Esophagus muscularis mucosa (tissue), 4 donors: Measurements from ENCODE around the gene SYNGR4. TPM values are rescaled to one million over a fixed set of nuclear protein-coding genes. Genes with fewer than 3 reads are reported as not detected.

Experiments
- DNase-seq: peaks from one replicate; pipeline ENCODE4 v3.0.0-alpha.2; 2017; ENCODE audit errors: extremely low spot score
- H3K27ac ChIP-seq, 4 donors: fragments of 200-600 bp; sonication (generic); replicated peaks in 1 of 4; 1 replicate in 3 of 4; 2 replicates in 1 of 4; pipeline ENCODE4 v1.5.1; 2016 to 2019; ENCODE audit warnings: mild to moderate bottlenecking in 1 of 4
- H3K27me3 ChIP-seq, 4 donors: fragments of 200-600 bp; sonication (generic); one replicate each; pipeline versions ENCODE4 v1.5.1 to v1.6.0; 2016 to 2019
- H3K36me3 ChIP-seq, 4 donors: fragments of 200-600 bp; sonication (generic); one replicate each; pipeline ENCODE4 v1.5.1; 2016 to 2019
- H3K4me1 ChIP-seq, 4 donors: fragments of 200-600 bp; sonication (generic); one replicate each; pipeline ENCODE4 v1.5.1; 2016 to 2019
- H3K4me3 ChIP-seq, 4 donors: fragments of 200-600 bp; sonication (generic); 1 replicate in 2 of 4; 2 replicates in 2 of 4; pipeline ENCODE4 v1.5.1; 2016 to 2019; ENCODE audit warnings: mild to moderate bottlenecking in 4 of 4, moderate library complexity in 1 of 4
- H3K9me3 ChIP-seq, 4 donors: fragments of 200-600 bp; sonication (generic); 1 replicate in 3 of 4; 2 replicates in 1 of 4; pipeline ENCODE4 v1.5.1; 2016 to 2019
- EP300 ChIP-seq: sonication (generic); formaldehyde crosslinking; IDR thresholded peaks from one replicate; pipeline ENCODE4 v1.6.1; 2017; ENCODE audit warnings: antibody characterized with exemption
- POLR2A ChIP-seq: fragments of 450-650 bp; IDR thresholded peaks from one replicate; pipeline ENCODE4 v1.6.1; 2017; ENCODE audit warnings: antibody characterized with exemption, moderate library complexity, mild to moderate bottlenecking, low read depth
- POLR2AphosphoS5 ChIP-seq, 2 donors: sonication (generic); formaldehyde crosslinking; IDR thresholded peaks; one replicate each; pipeline ENCODE4 v1.6.1; 2017; ENCODE audit warnings: antibody characterized with exemption in 2 of 2
- WGBS: methylation state at CpG from one replicate; pipeline ENCODE4 v1.1.5; 2018; 5-methylcytosine and 5-hydroxymethylcytosine counted together
- intact Hi-C: fragments of 100-400 bp; cut with DNase I; formaldehyde crosslinking; loops from one replicate; pipeline ENCODE4 v1.15.1; 2023
- total RNA-seq, 4 donors: library from RNA; depleted of rRNA; stranded (reverse); fragments of >200 nt; gene quantifications; one replicate each; pipeline versions ENCODE4 v1.1.0 to v1.2.1, GENCODE V29; 2016
- TF ChIP-seq, protein P1 (sequence below), 3 experiments: fragments of 200-600 bp in 2 of 3; fragments of 450-650 bp in 1 of 3; sonication (generic) in 2 of 3; IDR thresholded peaks; one replicate each; pipeline ENCODE4 v1.5.1; 2017 to 2019; ENCODE audit warnings: antibody characterized with exemption in 3 of 3, mild to moderate bottlenecking in 2 of 3, moderate library complexity in 1 of 3

SYNGR4 gene
- total RNA-seq, 4 donors from 2014 or later, result not detected

DNA sequence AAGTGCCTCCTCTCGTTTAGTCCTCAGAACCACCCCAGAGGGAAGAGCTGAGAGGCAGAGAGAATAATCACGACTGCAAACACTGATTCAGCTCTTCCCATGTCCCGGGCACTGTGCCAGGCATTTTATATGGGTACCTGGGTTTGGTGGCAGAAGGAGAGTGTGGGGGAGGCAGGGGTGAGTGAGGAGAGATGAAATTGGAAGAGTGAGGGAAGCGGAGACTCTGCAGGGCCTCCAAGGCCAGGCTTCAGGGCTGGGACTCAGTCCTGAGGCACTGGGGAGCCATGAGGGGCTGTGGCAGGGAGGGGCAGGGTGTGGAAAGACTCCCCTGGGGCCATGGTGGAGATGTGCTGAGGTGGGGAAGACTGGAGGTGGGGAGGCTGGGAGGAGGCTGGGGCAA is 8.7 kb downstream of the SYNGR4 start:
- no peaks in the 10 kb centered on the region for H3K9me3 ChIP-seq
- H3K4me3 ChIP-seq, result no peak overlapping the region
- H3K27ac ChIP-seq, result no peak overlapping the region
- WGBS, result 41% methylated on average over 4 of the region's 4 CpGs
- no peak for DNase-seq
- H3K36me3 ChIP-seq, result no peaks in the 10 kb centered on the region
- intact Hi-C loops, result no loop called here
- no peak for TF ChIP-seq POLR2A
- TF ChIP-seq, protein P1, sequence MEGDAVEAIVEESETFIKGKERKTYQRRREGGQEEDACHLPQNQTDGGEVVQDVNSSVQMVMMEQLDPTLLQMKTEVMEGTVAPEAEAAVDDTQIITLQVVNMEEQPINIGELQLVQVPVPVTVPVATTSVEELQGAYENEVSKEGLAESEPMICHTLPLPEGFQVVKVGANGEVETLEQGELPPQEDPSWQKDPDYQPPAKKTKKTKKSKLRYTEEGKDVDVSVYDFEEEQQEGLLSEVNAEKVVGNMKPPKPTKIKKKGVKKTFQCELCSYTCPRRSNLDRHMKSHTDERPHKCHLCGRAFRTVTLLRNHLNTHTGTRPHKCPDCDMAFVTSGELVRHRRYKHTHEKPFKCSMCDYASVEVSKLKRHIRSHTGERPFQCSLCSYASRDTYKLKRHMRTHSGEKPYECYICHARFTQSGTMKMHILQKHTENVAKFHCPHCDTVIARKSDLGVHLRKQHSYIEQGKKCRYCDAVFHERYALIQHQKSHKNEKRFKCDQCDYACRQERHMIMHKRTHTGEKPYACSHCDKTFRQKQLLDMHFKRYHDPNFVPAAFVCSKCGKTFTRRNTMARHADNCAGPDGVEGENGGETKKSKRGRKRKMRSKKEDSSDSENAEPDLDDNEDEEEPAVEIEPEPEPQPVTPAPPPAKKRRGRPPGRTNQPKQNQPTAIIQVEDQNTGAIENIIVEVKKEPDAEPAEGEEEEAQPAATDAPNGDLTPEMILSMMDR (IDR thresholded peaks at IDR 0.05), result no peak
- TF ChIP-seq POLR2AphosphoS5 (IDR thresholded peaks at IDR 0.05), result no peak
- H3K4me1 ChIP-seq, result no peaks in the 10 kb centered on the region
- no peaks in the 10 kb centered on the region for H3K27me3 ChIP-seq

DNA sequence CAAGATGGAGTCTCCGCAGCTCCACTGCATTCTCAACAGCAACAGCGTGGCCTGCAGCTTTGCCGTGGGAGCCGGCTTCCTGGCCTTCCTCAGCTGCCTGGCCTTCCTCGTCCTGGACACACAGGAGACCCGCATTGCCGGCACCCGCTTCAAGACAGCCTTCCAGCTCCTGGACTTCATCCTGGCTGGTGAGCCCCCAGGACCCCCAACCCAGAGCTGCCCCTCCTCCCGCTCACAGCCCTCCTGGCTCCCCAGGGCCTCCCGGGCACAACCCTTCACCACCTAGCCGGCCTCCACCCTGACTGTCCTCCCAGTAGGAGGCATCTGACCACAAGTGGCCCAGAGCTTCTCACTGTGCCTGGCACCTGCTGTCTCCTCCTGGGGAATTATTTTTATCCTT is 9.4 kb downstream of the SYNGR4 start:
- TF ChIP-seq POLR2A (no peak), POLR2AphosphoS5 (IDR thresholded peaks at IDR 0.05) (no peak), EP300 (no peak)
- TF ChIP-seq, protein P1 (IDR thresholded peaks at IDR 0.05), result no peak
- Histone ChIP-seq H3K27ac (no peak overlapping the region), H3K36me3 (no peaks in the 10 kb centered on the region), H3K4me3 (no peak overlapping the region), H3K4me1 (no peaks in the 10 kb centered on the region), H3K9me3 (no peaks in the 10 kb centered on the region), H3K27me3 (no peaks in the 10 kb centered on the region)
- intact Hi-C loops, result no loop called here
- no peak for DNase-seq
- WGBS, result 87% methylated on average over 9 of the region's 11 CpGs

DNA sequence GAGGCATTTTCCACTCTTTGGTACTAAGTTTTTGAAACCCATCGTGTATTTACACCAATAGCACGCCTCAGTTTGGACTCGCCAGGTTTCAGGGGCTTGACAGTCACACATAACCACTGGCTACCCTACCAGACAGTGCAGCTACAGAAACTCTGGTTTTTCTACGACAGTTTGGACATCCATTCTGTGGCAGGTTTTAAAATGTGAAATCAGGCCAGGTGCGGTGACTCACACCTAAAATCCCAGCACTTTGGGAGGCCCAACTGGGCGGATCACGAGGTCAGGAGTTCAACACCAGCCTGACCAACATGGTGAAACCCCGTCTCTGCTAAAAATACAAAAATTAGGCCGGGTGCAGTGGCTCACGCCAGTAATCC is 14.0 kb downstream of the SYNGR4 start:
- 89% methylated on average over 10 of the region's 10 CpGs for WGBS
- intact Hi-C loops, result no loop called here
- Histone ChIP-seq H3K27ac (no peak overlapping the region), H3K27me3 (no peaks in the 10 kb centered on the region), H3K4me1 (no peaks in the 10 kb centered on the region), H3K4me3 (no peak overlapping the region), H3K36me3 (peaks cover 0 to 34% (median 23%) of the 10 kb centered on the region in 4 donors), H3K9me3 (no peaks in the 10 kb centered on the region)
- no peak for DNase-seq
- TF ChIP-seq EP300 (no peak), POLR2A (no peak), POLR2AphosphoS5 (IDR thresholded peaks at IDR 0.05) (no peak)
- TF ChIP-seq, protein P1 (IDR thresholded peaks at IDR 0.05), result no peak

DNA sequence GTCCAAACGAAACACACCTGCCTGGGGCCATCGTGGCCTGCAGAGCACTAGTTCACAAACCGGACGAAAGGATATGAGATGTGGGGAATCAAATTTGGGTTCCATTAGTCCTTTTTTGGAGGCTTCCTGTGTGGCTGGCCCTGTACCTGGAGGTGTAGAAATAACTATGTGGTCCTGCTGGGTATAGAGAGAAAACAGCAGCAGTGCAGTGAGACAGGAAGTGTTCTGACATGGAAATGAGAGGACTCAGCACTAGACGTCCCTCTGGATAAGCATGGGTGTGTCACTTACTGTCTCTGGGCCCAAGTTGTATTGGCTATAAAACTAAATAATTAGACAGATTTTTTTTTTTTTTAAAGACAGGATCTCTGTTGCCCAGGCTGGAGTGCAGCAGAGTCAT is 14.9 kb downstream of the SYNGR4 start:
- Histone ChIP-seq H3K9me3 (no peaks in the 10 kb centered on the region), H3K4me1 (no peaks in the 10 kb centered on the region), H3K27me3 (no peaks in the 10 kb centered on the region), H3K36me3 (peaks cover 7 to 43% (median 31%) of the 10 kb centered on the region in 4 donors), H3K4me3 (no peak overlapping the region), H3K27ac (no peak overlapping the region)
- intact Hi-C loops, result no loop called here
- 79% methylated on average over 5 of the region's 5 CpGs for WGBS
- TF ChIP-seq EP300 (no peak), POLR2A (no peak), POLR2AphosphoS5 (IDR thresholded peaks at IDR 0.05) (no peak)
- TF ChIP-seq, protein P1 (IDR thresholded peaks at IDR 0.05), result no peak
- no peak for DNase-seq

DNA sequence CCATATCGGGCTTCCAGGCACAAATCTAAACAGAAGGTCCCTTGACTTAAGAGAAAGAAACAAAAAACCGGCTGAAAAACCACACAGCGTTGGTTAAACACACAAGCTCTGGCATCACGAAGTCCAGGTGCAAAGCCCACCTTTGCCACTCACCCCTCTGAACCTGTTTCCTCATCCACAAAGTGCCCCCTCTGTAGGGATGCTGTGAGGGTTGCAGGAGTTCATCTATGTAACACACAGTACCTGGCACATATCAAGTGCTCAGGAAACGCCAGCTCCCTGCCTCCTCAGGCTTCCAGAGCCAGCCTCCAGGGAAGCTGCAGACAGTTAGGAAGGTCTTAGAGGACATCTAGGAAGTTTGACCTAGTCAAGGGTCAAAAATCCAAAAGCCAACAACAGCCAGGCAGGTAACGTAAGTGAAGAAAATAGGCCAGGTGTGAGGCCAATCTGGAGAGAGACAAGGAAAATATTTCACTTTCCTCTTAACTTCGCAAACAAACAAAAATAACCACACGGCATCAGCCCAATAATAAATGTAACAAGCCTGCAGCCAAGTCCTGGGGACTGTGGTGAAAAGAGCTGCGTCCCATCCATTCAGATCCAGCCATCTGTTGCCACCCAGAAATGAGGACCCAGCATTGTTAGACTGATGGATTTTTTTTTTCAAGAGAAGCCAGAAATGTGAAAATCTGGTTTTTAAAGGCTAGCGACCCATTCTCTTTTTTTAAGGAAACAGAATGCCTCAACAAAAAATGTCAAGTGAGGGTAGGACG is 17.2 kb downstream of the SYNGR4 start:
- 82% methylated on average over 11 of the region's 11 CpGs for WGBS
- DNase-seq, result no peak
- no peaks in the 10 kb centered on the region for H3K27me3 ChIP-seq

More for the DNA sequence above, 17.2 kb downstream of the SYNGR4 start:
- no peak overlapping the region for H3K4me3 ChIP-seq
- intact Hi-C loops, result no loop called here
- H3K9me3 ChIP-seq, result no peaks in the 10 kb centered on the region
- no peak overlapping the region for H3K27ac ChIP-seq
- peaks cover 28 to 66% (median 54%) of the 10 kb centered on the region in 4 donors for H3K36me3 ChIP-seq
- no peaks in the 10 kb centered on the region for H3K4me1 ChIP-seq
- no peak for TF ChIP-seq EP300
- TF ChIP-seq POLR2AphosphoS5 (IDR thresholded peaks at IDR 0.05), result no peak
- no peak for TF ChIP-seq POLR2A
- TF ChIP-seq, protein P1 (IDR thresholded peaks at IDR 0.05), result no peak
